Right ventricle myocardium inferior (tissue), 1 donor: ENCODE results near the gene FBXL12. TPM values are rescaled to one million over a fixed set of nuclear protein-coding genes. Genes with fewer than 3 reads are reported as not detected.
A peak's percentile ranks its signal among the peaks of the same experiment; 100 is the strongest.
"Not testable (repeated sequence)": the region's sequence is repeated elsewhere in the genome, so short reads cannot be mapped to it uniquely, and the experiment has no call there.

Source experiments
- ATAC-seq: fragments of 200-7000 bp; cut with Tn5 transposase; one replicate; pipeline ENCODE4 v1.9.1; 2020; ENCODE audit warnings: mild to moderate bottlenecking, moderate library complexity
- DNase-seq: peaks from one replicate; pipeline ENCODE4 v3.0.0; 2021; ENCODE audit errors: missing footprints
- intact Hi-C: fragments of 100-400 bp; cut with DNase I; formaldehyde crosslinking; loops from one replicate; pipeline ENCODE4 v1.11.0; 2022
- total RNA-seq: library from RNA; stranded (reverse); fragmentation: NEBNext Ultra II Directional; extraction: Animal tissue kit (Norgen Biotek cat#: 25700); gene quantifications from one replicate; pipeline ENCODE4 v1.2.1, GENCODE V29; 2021
- donor health status: DM: no; HTN: yes; CAD: no; lungs with severe emphysema.

Gene FBXL12
- total RNA-seq, 1 donor from 2014 or later: 10.4 TPM

- intact Hi-C loops: loop anchor here (5.0 to 10.0 kb wide), 3 partner anchors 212 to 964 kb away; partner anchors contain the start of genes MBD3L1, ZNF266 and ZNF558
- no peak for ATAC-seq
- no peak for DNase-seq
Observed at GRCh38 chr19:9799162-9799561, 19.7 kb downstream of the FBXL12 start.

DNA sequence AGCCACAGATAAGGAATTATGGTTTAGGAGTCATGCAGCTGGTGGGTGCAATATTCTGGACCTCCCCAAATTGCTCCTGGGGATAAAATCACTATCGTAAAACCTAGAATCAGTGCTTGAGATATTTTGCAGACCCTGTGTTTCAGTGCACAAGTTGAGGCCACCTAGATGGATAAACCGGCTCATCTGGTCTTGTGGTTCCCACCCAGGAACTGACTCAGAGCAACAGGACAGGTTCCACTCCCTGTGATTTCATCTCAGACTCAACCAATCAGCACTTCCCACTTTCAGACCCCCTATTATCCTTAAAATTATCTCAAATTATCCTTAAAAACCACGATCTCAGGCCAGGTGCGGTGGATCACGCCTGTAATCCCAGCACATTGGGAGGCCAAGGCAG is 21.0 kb downstream of the FBXL12 start:
- ATAC-seq: no peak
- no peak for DNase-seq
- intact Hi-C loops: loop anchor here (2.0 to 10.0 kb wide), 4 partner anchors 177 to 963 kb away; partner anchors contain the start of genes MBD3L1, ZNF266, ZNF558 and ZNF561

DNA sequence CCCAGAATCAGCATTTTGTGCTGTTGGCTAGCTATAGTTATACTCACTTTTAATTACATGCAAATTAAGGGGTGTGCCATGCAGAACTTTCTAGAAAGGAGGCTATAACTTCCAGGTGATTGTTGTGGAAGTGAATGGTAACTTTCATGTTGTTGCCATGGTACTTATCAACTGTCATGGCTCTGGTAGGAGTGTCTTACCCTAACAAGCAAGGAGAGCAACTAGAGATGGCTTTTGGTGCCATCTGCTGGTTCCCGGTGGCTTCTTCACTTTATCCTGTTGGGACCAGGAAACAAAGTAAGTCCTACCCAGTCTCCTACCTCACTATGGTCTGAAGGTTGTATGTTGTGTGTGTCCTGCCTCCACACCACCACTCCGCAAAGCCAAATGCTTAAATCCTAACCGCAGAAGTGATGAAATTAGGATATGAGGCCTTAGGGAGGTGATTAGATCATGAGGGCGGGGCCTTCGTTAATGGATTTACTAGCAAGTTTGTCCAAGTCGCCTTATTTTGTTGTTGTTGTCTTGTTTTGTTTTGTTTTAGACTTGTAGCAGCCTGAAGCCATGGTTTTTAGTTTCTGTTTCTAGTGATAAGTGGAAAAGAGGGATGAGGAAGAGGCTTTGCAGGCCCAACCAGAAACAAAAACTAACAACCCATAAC is 22.6 kb downstream of the FBXL12 start:
- peak; percentile 24 for ATAC-seq
- DNase-seq: peak; percentile 80
- intact Hi-C loops: loop anchor here (1.0 to 10.0 kb wide), 5 partner anchors 171 to 961 kb away; partner anchors contain the start of genes MBD3L1, ZNF266, ZNF558 and ZNF561

- intact Hi-C loops: loop anchor here (5.0 to 10.0 kb wide), 4 partner anchors 358 to 958 kb away; partner anchors contain the start of genes MBD3L1, ZNF266, ZNF317 and ZNF558
- DNase-seq: peak; percentile 81
- ATAC-seq: peak; percentile 17
Observed at GRCh38 chr19:9793071-9793591, 25.7 kb downstream of the FBXL12 start.

GRCh38 chr19:9792206-9793070 is 26.4 kb downstream of the FBXL12 start:
- DNase-seq: peak; percentile 97
- intact Hi-C loops: loop anchor here (1.0 to 10.0 kb wide), 5 partner anchors 27 to 958 kb away; partner anchors contain the start of genes FBXL12, MBD3L1, ZNF266 and ZNF317
- ATAC-seq: peak; percentile 76

GRCh38 chr19:9791552-9792205 is 27.2 kb downstream of the FBXL12 start:
- DNase-seq (peak; percentile 97), ATAC-seq (peak; percentile 81)
- intact Hi-C loops: loop anchor here (1.0 to 10.0 kb wide), 5 partner anchors 28 to 957 kb away; partner anchors contain the start of genes FBXL12, MBD3L1, ZNF266 and ZNF317

- not testable (repeated sequence) for ATAC-seq, DNase-seq
- intact Hi-C loops: loop anchor here (5.0 to 10.0 kb wide), 4 partner anchors 356 to 956 kb away; partner anchors contain the start of genes MBD3L1, ZNF266, ZNF317 and ZNF558
Observed at GRCh38 chr19:9791073-9791367, 27.9 kb downstream of the FBXL12 start.

- ATAC-seq, DNase-seq, intact Hi-C loops: not testable (repeated sequence)
Observed at GRCh38 chr19:9789579-9789978, 29.3 kb downstream of the FBXL12 start.

GRCh38 chr19:9789066-9789465 is 29.8 kb downstream of the FBXL12 start:
- ATAC-seq: no peak
- intact Hi-C loops: no loop called here
- no peak for DNase-seq

- ATAC-seq, intact Hi-C loops, DNase-seq: not testable (repeated sequence)
Observed at GRCh38 chr19:9788604-9789003, 30.3 kb downstream of the FBXL12 start.

DNA sequence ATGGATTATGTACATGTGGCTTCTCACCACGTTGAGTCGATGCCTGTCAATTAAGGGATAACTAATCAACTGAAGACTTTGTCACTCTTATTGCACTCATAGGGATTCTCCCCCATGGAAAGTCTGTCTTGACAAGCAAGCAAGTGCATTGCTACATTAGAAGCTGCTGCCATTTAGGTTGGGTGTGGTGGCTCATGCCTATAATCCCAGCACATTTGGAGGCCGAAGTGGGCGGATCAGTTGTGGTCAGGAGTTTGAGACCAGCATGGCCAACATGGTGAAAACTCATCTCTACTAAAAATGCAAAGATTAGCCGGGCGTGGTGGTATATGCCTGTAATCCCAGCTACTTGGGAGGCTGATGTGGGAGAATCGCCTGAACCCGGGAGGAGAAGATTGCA is 32.1 kb downstream of the FBXL12 start:
- no peak for ATAC-seq
- no peak for DNase-seq
- intact Hi-C loops: no loop called here

GRCh38 chr19:9786342-9786741 is 32.5 kb downstream of the FBXL12 start:
- no peak for DNase-seq
- intact Hi-C loops: no loop called here
- ATAC-seq: no peak

DNA sequence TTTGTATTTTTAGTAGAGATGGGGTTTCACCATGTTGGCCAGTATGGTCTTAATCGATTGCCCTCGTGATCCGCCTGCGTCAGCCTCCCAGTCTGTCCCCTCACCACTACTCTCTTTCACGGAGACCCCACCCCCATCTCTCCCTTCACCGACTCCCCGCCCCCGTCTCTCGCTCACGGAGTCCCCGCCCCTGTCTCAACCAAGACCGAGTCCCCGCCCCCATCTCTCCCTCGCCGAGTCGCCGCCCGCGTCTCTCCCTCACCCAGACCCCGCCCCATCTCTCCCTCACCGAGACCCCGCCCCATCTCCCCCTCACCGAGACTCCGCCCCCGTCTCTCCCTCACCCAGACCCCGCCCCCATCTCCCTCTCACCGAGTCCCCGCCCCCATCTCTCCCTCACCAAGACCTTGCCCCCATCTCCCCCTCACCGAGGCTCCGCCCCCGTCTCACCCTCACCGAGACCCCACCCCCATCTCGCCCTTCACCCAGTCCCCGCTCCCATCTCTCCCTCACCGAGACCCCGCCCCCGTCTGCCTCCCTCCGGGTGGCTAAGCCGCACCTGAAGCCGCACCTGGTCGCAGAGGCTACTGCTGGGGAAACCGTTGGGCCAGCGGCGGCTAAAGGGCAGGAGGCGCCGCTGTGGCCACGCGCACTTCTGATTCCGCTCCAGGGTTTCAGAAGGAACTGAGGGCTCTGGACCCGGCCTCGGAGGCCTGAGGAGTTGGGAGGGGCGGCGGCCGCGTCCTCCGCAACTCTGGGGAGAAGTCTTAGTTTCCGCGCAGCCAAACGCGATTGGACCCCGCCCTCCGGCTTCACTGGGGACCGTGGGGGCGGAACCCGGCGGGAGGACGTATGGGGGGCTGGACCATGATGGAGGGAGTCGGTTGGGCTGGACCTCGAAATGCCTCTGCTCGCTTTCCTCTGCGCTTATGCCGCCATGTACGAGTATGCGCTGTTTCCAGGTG is 33.2 kb downstream of the FBXL12 start:
- DNase-seq (peak; percentile 97), ATAC-seq (peak; percentile 93)
- intact Hi-C loops: loop anchor here (2.0 kb wide), 1 partner anchor 17 kb away; the partner anchor contains the start of gene ZNF846

DNA sequence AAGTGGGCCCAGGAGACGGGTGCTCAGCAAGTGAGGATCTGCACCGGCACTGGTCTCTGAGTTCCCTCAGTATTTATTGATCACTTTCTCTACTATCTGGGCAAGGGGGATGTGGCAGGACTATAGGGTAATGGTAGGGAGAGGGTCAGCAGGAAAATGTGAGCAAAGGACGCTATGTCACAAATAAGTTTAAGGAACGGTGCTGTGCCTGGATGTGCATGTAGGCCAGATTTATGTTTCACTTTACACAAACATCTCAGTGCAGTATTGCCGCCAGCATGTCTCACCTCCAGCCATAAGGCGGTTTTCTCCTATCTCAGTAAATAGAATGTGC is 34.7 kb downstream of the FBXL12 start:
- not testable (repeated sequence) for ATAC-seq
- intact Hi-C loops: loop anchor here (2.0 kb wide), 1 partner anchor 15 kb away; the partner anchor contains the start of gene ZNF846

GRCh38 chr19:9782338-9782737 is 36.5 kb downstream of the FBXL12 start:
- no peak for ATAC-seq
- intact Hi-C loops: no loop called here

More for the DNA sequence above, 34.7 kb downstream of the FBXL12 start:
- not testable (repeated sequence) for DNase-seq

GRCh38 chr19:9768175-9769112 is 50.4 kb downstream of the FBXL12 start, which contains the start of gene ZNF846:
ZNF846 (minus strand) TSS chr19:9768738; CDS start chr19:9764950, 3,788 bp downstream.
- DNase-seq (peak; percentile 98), ATAC-seq (peak; percentile 99)
- intact Hi-C loops: loop anchor here (1.0 to 2.0 kb wide), 2 partner anchors 16 to 93 kb away; partner anchors contain the start of gene ZNF562

More at GRCh38 chr19:9782338-9782737, 36.5 kb downstream of the FBXL12 start:
- no peak for DNase-seq
